ENCODE measurements around the gene SYNJ1. TPM values are rescaled to one million over a fixed set of nuclear protein-coding genes. Genes with fewer than 3 reads are reported as not detected.

The SYNJ1 gene
- total RNA-seq, 1 experiment from 2014 or later: 10.5 TPM

DNA sequence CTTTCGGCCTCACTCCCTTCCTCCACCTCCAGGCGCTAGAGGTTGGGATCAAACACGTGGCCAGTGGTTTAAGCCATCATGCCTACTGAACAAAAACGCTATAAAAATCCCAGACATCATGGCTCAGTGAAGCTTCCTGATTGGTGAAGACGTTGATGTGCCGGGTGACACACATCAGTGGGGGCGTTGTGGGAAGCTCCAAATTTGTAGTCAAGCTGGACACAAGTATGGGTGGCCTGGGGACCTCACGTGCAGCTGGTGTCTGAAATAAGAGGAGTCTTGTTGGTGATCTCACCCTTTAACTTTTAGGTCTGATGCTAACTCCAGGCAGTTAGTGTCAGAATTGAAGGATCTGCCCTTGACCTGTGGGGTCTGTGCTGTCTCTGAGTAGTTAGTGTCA is 122.3 kb downstream of the SYNJ1 start:
- peaks cover 18% of the 10 kb centered on the region for H3K36me3 ChIP-seq (ENCODE audit: control insufficient read depth, insufficient read depth, low read length)
- CTCF ChIA-PET: no interaction called here

DNA sequence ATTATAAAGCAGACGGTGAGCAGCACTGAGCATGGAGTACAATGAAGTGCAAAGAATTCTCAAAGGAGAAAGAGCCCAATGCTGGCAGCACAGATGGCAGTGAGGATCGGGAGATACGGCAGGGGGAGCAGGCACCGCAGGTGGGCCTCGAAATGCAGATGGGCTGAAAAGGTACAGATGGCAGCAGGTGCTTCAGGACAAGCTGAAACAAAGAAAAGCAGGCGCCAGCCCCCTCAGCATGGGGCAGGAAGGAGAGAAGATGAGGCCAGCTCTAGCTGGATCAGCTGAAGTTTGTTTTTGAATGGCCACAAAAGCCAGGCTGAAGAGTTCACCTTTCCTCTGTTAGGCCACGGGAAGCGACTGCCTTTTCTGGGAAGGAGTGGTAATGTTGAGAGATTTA is 123.3 kb downstream of the SYNJ1 start:
- no TSS peak for BruUV-seq (replicated peaks)
- peaks cover 18% of the 10 kb centered on the region for H3K36me3 ChIP-seq (ENCODE audit: control insufficient read depth, insufficient read depth, low read length)
- CTCF ChIA-PET: no interaction called here
- no peak for TF ChIP-seq SIN3A (IDR thresholded peaks at IDR 0.05; ENCODE audit: borderline replicate concordance, insufficient read depth, low read depth, low read length)
- TF ChIP-seq, protein P1, sequence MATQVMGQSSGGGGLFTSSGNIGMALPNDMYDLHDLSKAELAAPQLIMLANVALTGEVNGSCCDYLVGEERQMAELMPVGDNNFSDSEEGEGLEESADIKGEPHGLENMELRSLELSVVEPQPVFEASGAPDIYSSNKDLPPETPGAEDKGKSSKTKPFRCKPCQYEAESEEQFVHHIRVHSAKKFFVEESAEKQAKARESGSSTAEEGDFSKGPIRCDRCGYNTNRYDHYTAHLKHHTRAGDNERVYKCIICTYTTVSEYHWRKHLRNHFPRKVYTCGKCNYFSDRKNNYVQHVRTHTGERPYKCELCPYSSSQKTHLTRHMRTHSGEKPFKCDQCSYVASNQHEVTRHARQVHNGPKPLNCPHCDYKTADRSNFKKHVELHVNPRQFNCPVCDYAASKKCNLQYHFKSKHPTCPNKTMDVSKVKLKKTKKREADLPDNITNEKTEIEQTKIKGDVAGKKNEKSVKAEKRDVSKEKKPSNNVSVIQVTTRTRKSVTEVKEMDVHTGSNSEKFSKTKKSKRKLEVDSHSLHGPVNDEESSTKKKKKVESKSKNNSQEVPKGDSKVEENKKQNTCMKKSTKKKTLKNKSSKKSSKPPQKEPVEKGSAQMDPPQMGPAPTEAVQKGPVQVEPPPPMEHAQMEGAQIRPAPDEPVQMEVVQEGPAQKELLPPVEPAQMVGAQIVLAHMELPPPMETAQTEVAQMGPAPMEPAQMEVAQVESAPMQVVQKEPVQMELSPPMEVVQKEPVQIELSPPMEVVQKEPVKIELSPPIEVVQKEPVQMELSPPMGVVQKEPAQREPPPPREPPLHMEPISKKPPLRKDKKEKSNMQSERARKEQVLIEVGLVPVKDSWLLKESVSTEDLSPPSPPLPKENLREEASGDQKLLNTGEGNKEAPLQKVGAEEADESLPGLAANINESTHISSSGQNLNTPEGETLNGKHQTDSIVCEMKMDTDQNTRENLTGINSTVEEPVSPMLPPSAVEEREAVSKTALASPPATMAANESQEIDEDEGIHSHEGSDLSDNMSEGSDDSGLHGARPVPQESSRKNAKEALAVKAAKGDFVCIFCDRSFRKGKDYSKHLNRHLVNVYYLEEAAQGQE (IDR thresholded peaks at IDR 0.05; ENCODE audit: insufficient read depth in 1 of 2, low read depth in 2 of 2, low read length in 1 of 2): no peak
- no peak for TF ChIP-seq POLR2AphosphoS5 (IDR thresholded peaks at IDR 0.05; ENCODE audit: low read depth, low read length)
- no peak for TF ChIP-seq TCF7L2 (IDR thresholded peaks at IDR 0.05; ENCODE audit: low read depth, low read length)
- TF ChIP-seq, protein P2, sequence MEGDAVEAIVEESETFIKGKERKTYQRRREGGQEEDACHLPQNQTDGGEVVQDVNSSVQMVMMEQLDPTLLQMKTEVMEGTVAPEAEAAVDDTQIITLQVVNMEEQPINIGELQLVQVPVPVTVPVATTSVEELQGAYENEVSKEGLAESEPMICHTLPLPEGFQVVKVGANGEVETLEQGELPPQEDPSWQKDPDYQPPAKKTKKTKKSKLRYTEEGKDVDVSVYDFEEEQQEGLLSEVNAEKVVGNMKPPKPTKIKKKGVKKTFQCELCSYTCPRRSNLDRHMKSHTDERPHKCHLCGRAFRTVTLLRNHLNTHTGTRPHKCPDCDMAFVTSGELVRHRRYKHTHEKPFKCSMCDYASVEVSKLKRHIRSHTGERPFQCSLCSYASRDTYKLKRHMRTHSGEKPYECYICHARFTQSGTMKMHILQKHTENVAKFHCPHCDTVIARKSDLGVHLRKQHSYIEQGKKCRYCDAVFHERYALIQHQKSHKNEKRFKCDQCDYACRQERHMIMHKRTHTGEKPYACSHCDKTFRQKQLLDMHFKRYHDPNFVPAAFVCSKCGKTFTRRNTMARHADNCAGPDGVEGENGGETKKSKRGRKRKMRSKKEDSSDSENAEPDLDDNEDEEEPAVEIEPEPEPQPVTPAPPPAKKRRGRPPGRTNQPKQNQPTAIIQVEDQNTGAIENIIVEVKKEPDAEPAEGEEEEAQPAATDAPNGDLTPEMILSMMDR (IDR thresholded peaks at IDR 0.05): no peak
- ATAC-seq (no peak), DNase-seq (ENCODE audit: low read depth, low spot score) (no peak)
- H3K4me1 ChIP-seq (ENCODE audit: control insufficient read depth, insufficient read depth, low read length): no peaks in the 10 kb centered on the region
- intact Hi-C loops (cut with micrococcal nuclease; ENCODE audit: unreplicated experiment) (no loop called here), in situ Hi-C loops (cut with HindIII; ENCODE audit: low pct_unique_long_range_greater_than_20kb, low sequenced_read_pairs) (no loop called here)
- H3K27ac ChIP-seq (ENCODE audit: low read length): no peak overlapping the region
- POLR2A ChIA-PET: interaction anchor here (0.6 kb wide), 1 partner anchor 206 kb away, joined by 3 read pairs; no protein-coding TSS in a partner anchor
- no peak overlapping the region for H3K4me3 ChIP-seq (ENCODE audit: low read depth in 2 of 2, low read length in 2 of 2)
- no peaks in the 10 kb centered on the region for H3K9me3 ChIP-seq (ENCODE audit: control insufficient read depth, insufficient read depth, low read depth, low read length)
- H3K27me3 ChIP-seq (ENCODE audit: control insufficient read depth, insufficient read depth, low read length): no peaks in the 10 kb centered on the region

More for the DNA sequence above, 122.3 kb downstream of the SYNJ1 start:
- no peaks in the 10 kb centered on the region; the same call in 1 of the 2 replicates for H3K4me1 ChIP-seq (ENCODE audit: control insufficient read depth, insufficient read depth, low read length)
- in situ Hi-C loops (cut with HindIII; ENCODE audit: low pct_unique_long_range_greater_than_20kb, low sequenced_read_pairs): no loop called here
- TF ChIP-seq SIN3A (IDR thresholded peaks at IDR 0.05; ENCODE audit: borderline replicate concordance, insufficient read depth, low read depth, low read length) (no peak), TCF7L2 (IDR thresholded peaks at IDR 0.05; ENCODE audit: low read depth, low read length) (no peak), POLR2AphosphoS5 (IDR thresholded peaks at IDR 0.05; ENCODE audit: low read depth, low read length) (no peak)
- TF ChIP-seq, protein P2 (IDR thresholded peaks at IDR 0.05): no peak
- TF ChIP-seq, protein P1 (IDR thresholded peaks at IDR 0.05; ENCODE audit: insufficient read depth in 1 of 2, low read depth in 2 of 2, low read length in 1 of 2): no peak
- BruUV-seq (replicated peaks): no TSS peak
- DNase-seq (ENCODE audit: low read depth, low spot score) (no peak), ATAC-seq (no peak)
- H3K9me3 ChIP-seq (ENCODE audit: control insufficient read depth, insufficient read depth, low read depth, low read length): no peaks in the 10 kb centered on the region
- intact Hi-C loops (cut with micrococcal nuclease; ENCODE audit: unreplicated experiment): no loop called here
- H3K4me3 ChIP-seq (ENCODE audit: low read depth in 2 of 2, low read length in 2 of 2): no peak overlapping the region
- H3K27ac ChIP-seq (ENCODE audit: low read length): no peak overlapping the region
- H3K27me3 ChIP-seq (ENCODE audit: control insufficient read depth, insufficient read depth, low read length): no peaks in the 10 kb centered on the region
- POLR2A ChIA-PET: no interaction called here
